ENCODE results near the gene LENG1. TPM values are rescaled to one million over a fixed set of nuclear protein-coding genes. Genes with fewer than 3 reads are reported as not detected.

LENG1 gene
- total and polyA plus RNA-seq, 2 experiments from 2014 or later: 8.4 to 15.0 TPM

DNA sequence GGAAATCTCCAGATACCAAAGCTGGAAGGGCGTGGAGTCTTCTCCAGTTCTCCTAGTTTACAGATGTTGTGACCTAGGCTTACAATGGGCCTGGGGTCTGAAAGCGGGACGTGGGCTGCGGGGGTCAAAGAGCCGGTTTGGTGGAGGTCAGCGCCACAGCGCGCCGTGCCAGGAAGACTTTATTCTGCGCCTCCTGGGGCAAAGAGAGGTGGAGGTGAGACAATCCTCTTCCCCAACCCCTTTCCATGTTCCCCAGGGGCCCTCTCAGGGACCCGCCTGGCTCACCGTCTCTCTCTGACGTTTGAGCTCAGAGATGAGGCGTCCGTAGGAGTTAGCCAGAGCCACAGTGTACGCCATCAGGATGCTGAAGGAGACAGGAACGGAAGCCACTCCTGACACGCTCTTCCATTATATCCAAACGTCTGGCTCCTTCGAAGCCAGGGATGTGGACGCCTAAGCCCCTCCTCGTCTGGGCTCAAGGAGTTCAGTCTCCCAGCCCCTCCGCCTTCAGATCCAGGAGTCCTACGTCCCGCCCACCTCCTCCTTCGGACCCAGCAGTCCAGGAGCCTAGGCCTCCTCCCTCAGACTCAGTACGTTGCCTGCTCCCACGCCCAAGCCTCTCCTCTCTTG is 776 bp upstream of the LENG1 start:
- H3K4me1 ChIP-seq (ENCODE audit: insufficient read depth): peaks cover 20% of the 10 kb centered on the region
- 5% methylated on average over 28 of the region's 28 CpGs for WGBS (ENCODE audit: low lambda C conversion rate, missing lambda C conversion rate)
- H3K9me2 ChIP-seq (replicated peaks; ENCODE audit: insufficient read depth): no peaks in the 10 kb centered on the region
- DNase-seq (ENCODE audit: low spot score): peak; percentile 61
- H3K79me2 ChIP-seq: peaks cover 14% of the 10 kb centered on the region
- H3K36me3 ChIP-seq (replicated peaks; ENCODE audit: insufficient read depth, low read depth): no peaks in the 10 kb centered on the region
- no peaks in the 10 kb centered on the region for H4K20me1 ChIP-seq (ENCODE audit: insufficient read depth, poor library complexity, severe bottlenecking)
- peak overlapping the region; percentile 20 for H3K4me3 ChIP-seq
- H3K27me3 ChIP-seq: no peaks in the 10 kb centered on the region
- peak overlapping the region; percentile 79 for H3K27ac ChIP-seq
- peak overlapping the region; percentile 46 for H2AFZ ChIP-seq
- TF ChIP-seq, protein P1, sequence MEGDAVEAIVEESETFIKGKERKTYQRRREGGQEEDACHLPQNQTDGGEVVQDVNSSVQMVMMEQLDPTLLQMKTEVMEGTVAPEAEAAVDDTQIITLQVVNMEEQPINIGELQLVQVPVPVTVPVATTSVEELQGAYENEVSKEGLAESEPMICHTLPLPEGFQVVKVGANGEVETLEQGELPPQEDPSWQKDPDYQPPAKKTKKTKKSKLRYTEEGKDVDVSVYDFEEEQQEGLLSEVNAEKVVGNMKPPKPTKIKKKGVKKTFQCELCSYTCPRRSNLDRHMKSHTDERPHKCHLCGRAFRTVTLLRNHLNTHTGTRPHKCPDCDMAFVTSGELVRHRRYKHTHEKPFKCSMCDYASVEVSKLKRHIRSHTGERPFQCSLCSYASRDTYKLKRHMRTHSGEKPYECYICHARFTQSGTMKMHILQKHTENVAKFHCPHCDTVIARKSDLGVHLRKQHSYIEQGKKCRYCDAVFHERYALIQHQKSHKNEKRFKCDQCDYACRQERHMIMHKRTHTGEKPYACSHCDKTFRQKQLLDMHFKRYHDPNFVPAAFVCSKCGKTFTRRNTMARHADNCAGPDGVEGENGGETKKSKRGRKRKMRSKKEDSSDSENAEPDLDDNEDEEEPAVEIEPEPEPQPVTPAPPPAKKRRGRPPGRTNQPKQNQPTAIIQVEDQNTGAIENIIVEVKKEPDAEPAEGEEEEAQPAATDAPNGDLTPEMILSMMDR (IDR thresholded peaks at IDR 0.05; ENCODE audit: poor library complexity): no peak
- TF ChIP-seq EZH2phosphoT487 (IDR thresholded peaks at IDR 0.05; ENCODE audit: low read depth, severe bottlenecking, unreplicated experiment): no peak
- TF ChIP-seq EZH2 (IDR thresholded peaks at IDR 0.05; ENCODE audit: borderline replicate concordance): no peak
- H3K9me3 ChIP-seq (ENCODE audit: low read depth): no peaks in the 10 kb centered on the region
- H3K4me2 ChIP-seq: peak overlapping the region; percentile 79

DNA sequence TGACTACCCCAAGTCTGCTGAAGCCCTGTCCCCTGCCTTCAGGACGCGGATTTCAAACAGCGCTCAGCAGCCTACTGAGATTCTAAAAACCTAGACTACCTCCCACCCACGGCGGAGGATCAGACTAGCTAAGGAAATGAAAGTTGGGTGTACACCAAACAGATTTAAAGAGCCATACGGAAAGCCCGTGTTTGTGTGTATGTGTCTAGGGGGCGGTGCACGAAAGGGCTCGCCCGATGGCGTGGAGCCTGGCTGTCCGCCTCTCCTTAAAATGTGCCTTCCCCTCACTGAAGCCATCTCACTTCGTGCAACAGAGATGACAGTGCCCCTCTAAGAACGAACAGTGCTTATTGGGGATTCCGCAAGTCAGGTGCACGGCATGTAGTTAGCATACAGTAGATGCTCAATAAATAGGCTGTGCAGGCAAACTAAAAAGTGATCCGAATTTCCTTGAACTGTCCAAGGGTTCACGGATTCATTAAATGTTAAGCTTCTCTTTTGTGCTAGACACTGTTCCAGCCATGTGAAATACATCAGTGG is 639 bp downstream of the LENG1 start:
- WGBS (ENCODE audit: low lambda C conversion rate, missing lambda C conversion rate): 31% methylated on average over 19 of the region's 19 CpGs

DNA sequence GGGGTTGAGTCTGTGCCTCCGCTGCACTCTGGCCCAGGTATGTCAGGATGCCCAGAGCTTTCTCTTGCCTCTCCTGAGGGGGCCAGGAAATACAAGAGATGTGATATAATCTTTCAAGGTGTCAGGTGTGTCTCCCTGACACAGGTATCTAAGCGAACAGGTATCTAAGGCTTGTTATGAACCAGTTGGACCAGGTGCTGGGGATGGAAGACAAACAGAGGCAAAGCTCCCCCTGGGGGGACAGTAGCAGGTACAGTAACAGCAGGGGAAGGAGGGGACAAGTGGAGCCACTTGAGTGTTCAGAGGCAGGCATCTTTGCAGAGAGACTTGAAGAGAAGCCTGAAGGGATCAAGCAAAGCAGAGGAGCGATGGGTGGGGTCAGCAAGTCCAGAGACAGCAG is 2.6 kb downstream of the LENG1 start:
- TF ChIP-seq EZH2 (IDR thresholded peaks at IDR 0.05; ENCODE audit: borderline replicate concordance) (no peak), EZH2phosphoT487 (IDR thresholded peaks at IDR 0.05; ENCODE audit: low read depth, severe bottlenecking, unreplicated experiment) (no peak)
- TF ChIP-seq, protein P1 (IDR thresholded peaks at IDR 0.05; ENCODE audit: poor library complexity): no peak
- Histone ChIP-seq H3K27ac (no peak overlapping the region), H3K27me3 (no peaks in the 10 kb centered on the region), H3K9me3 (ENCODE audit: low read depth) (no peaks in the 10 kb centered on the region), H3K4me3 (no peak overlapping the region), H4K20me1 (ENCODE audit: insufficient read depth, poor library complexity, severe bottlenecking) (no peaks in the 10 kb centered on the region), H3K4me2 (no peak overlapping the region), H3K9me2 (replicated peaks; ENCODE audit: insufficient read depth) (no peaks in the 10 kb centered on the region), H3K79me2 (peaks cover 14% of the 10 kb centered on the region), H3K36me3 (replicated peaks; ENCODE audit: insufficient read depth, low read depth) (no peaks in the 10 kb centered on the region), H3K4me1 (ENCODE audit: insufficient read depth) (peaks cover 16% of the 10 kb centered on the region), H2AFZ (no peak overlapping the region)
- 83% methylated on average over 3 of the region's 3 CpGs for WGBS (ENCODE audit: low lambda C conversion rate, missing lambda C conversion rate)
- peak; percentile 51 for DNase-seq (ENCODE audit: low spot score)

More for the DNA sequence above, 639 bp downstream of the LENG1 start:
- Histone ChIP-seq H3K36me3 (replicated peaks; ENCODE audit: insufficient read depth, low read depth) (no peaks in the 10 kb centered on the region), H3K4me3 (peak overlapping the region; percentile 25), H3K9me2 (replicated peaks; ENCODE audit: insufficient read depth) (no peaks in the 10 kb centered on the region), H4K20me1 (ENCODE audit: insufficient read depth, poor library complexity, severe bottlenecking) (no peaks in the 10 kb centered on the region), H3K27ac (peak overlapping the region; percentile 93), H3K27me3 (no peaks in the 10 kb centered on the region), H3K79me2 (peaks cover 14% of the 10 kb centered on the region), H3K4me1 (ENCODE audit: insufficient read depth) (peaks cover 20% of the 10 kb centered on the region), H2AFZ (peak overlapping the region; percentile 41), H3K4me2 (peak overlapping the region; percentile 90), H3K9me3 (ENCODE audit: low read depth) (no peaks in the 10 kb centered on the region)
- no peak for DNase-seq (ENCODE audit: low spot score)
- no peak for TF ChIP-seq EZH2phosphoT487 (IDR thresholded peaks at IDR 0.05; ENCODE audit: low read depth, severe bottlenecking, unreplicated experiment)

DNA sequence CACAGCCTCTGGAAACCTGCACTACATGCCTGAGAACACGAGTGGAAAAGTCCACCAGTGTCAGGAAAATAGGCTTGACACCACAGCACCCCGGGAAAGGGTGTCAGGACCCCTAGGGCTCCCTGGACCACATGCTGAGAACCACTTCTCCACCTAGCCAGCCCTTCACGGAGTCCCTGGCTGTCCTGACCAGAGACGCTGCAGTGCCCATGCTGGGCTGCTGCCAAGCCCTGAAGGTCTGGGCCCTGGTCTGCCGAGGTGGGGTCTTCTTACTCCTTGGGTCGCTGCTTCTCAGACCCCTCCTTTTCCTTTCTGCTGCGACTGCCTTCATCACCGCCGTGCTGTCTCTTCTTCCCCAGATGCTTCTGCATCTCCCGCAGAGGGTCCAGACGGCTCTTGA is 3.0 kb downstream of the LENG1 start:
- H3K79me2 ChIP-seq: peaks cover 14% of the 10 kb centered on the region
- no peak overlapping the region for H3K27ac ChIP-seq
- H3K4me3 ChIP-seq: no peak overlapping the region
- H3K36me3 ChIP-seq (replicated peaks; ENCODE audit: insufficient read depth, low read depth): no peaks in the 10 kb centered on the region
- no peak overlapping the region for H2AFZ ChIP-seq
- H4K20me1 ChIP-seq (ENCODE audit: insufficient read depth, poor library complexity, severe bottlenecking): no peaks in the 10 kb centered on the region
- DNase-seq (ENCODE audit: low spot score): no peak
- H3K27me3 ChIP-seq: no peaks in the 10 kb centered on the region
- peaks cover 16% of the 10 kb centered on the region for H3K4me1 ChIP-seq (ENCODE audit: insufficient read depth)
- TF ChIP-seq, protein P1 (IDR thresholded peaks at IDR 0.05; ENCODE audit: poor library complexity): no peak
- TF ChIP-seq EZH2phosphoT487 (IDR thresholded peaks at IDR 0.05; ENCODE audit: low read depth, severe bottlenecking, unreplicated experiment) (no peak), EZH2 (IDR thresholded peaks at IDR 0.05; ENCODE audit: borderline replicate concordance) (no peak)
- no peak overlapping the region for H3K4me2 ChIP-seq
- no peaks in the 10 kb centered on the region for H3K9me3 ChIP-seq (ENCODE audit: low read depth)
- H3K9me2 ChIP-seq (replicated peaks; ENCODE audit: insufficient read depth): no peaks in the 10 kb centered on the region
- WGBS (ENCODE audit: low lambda C conversion rate, missing lambda C conversion rate): 84% methylated on average over 11 of the region's 11 CpGs

Data from hepatocyte (in vitro differentiated cells).